ENCODE results near the gene LMO2. TPM values are rescaled to one million over a fixed set of nuclear protein-coding genes. Genes with fewer than 3 reads are reported as not detected.

LMO2 gene
- total RNA-seq, 1 donor from 2014 or later, result 56.0 TPM

GRCh38 chr11:33928564-33928963, 36.7 kb upstream of the LMO2 start:
- TF ChIP-seq CTCF (IDR thresholded peaks at IDR 0.05), result no peak
- intact Hi-C loops (cut with DNase I), result no loop called here

GRCh38 chr11:33926671-33927552, 35.0 kb upstream of the LMO2 start:
- TF ChIP-seq CTCF (IDR thresholded peaks at IDR 0.05), result no peak
- peaks cover 0 to 23% of the 10 kb centered on the region in 2 donors for H3K4me1 ChIP-seq
- no peaks in the 10 kb centered on the region for H3K27me3 ChIP-seq
- intact Hi-C loops (cut with DNase I), result no loop called here
- H3K36me3 ChIP-seq, result no peaks in the 10 kb centered on the region
- H3K9me3 ChIP-seq, result no peaks in the 10 kb centered on the region
- DNase-seq (ENCODE audit: low spot score in 2 of 2), result no peak
- no peak overlapping the region for H3K27ac ChIP-seq
- no peak overlapping the region for H3K4me3 ChIP-seq

More at GRCh38 chr11:33928564-33928963, 36.7 kb upstream of the LMO2 start:
- H3K27me3 ChIP-seq, result no peaks in the 10 kb centered on the region
- no peak for DNase-seq (ENCODE audit: low spot score in 2 of 2)
- H3K27ac ChIP-seq, result no peak overlapping the region
- H3K36me3 ChIP-seq, result no peaks in the 10 kb centered on the region
- H3K9me3 ChIP-seq, result no peaks in the 10 kb centered on the region
- peaks cover 4 to 32% of the 10 kb centered on the region in 2 donors for H3K4me1 ChIP-seq
- H3K4me3 ChIP-seq, result no peak overlapping the region

GRCh38 chr11:33924341-33924740, 32.5 kb upstream of the LMO2 start:
- no peaks in the 10 kb centered on the region for H3K27me3 ChIP-seq
- no peak for DNase-seq (ENCODE audit: low spot score in 2 of 2)
- no peaks in the 10 kb centered on the region for H3K36me3 ChIP-seq
- no peak for TF ChIP-seq CTCF (IDR thresholded peaks at IDR 0.05)
- intact Hi-C loops (cut with DNase I), result no loop called here
- H3K4me1 ChIP-seq, result no peaks in the 10 kb centered on the region
- H3K4me3 ChIP-seq, result no peak overlapping the region
- H3K9me3 ChIP-seq, result no peaks in the 10 kb centered on the region
- no peak overlapping the region for H3K27ac ChIP-seq

GRCh38 chr11:33923626-33924025, 31.8 kb upstream of the LMO2 start:
- Histone ChIP-seq H3K36me3 (no peaks in the 10 kb centered on the region), H3K4me3 (no peak overlapping the region), H3K9me3 (no peaks in the 10 kb centered on the region), H3K4me1 (no peaks in the 10 kb centered on the region), H3K27me3 (no peaks in the 10 kb centered on the region), H3K27ac (no peak overlapping the region)
- intact Hi-C loops (cut with DNase I), result no loop called here
- no peak for DNase-seq (ENCODE audit: low spot score in 2 of 2)
- no peak for TF ChIP-seq CTCF (IDR thresholded peaks at IDR 0.05)

GRCh38 chr11:33920838-33921613, 29.1 kb upstream of the LMO2 start:
- intact Hi-C loops (cut with DNase I), result no loop called here
- H3K4me3 ChIP-seq, result no peak overlapping the region
- no peaks in the 10 kb centered on the region for H3K27me3 ChIP-seq
- no peaks in the 10 kb centered on the region for H3K4me1 ChIP-seq
- TF ChIP-seq CTCF (IDR thresholded peaks at IDR 0.05), result no peak
- H3K27ac ChIP-seq, result no peak overlapping the region
- no peak for DNase-seq (ENCODE audit: low spot score in 2 of 2)
- H3K9me3 ChIP-seq, result no peaks in the 10 kb centered on the region
- no peaks in the 10 kb centered on the region for H3K36me3 ChIP-seq

Data from ascending aorta (tissue), 2 donors.